ENCODE measurements around the gene TMEM184B. TPM values are rescaled to one million over a fixed set of nuclear protein-coding genes. Genes with fewer than 3 reads are reported as not detected.
"Not testable (repeated sequence)": the region's sequence is repeated elsewhere in the genome, so short reads cannot be mapped to it uniquely, and the experiment has no call there.

TMEM184B gene
- total RNA-seq, 1 experiment from 2014 or later: 54.2 TPM

DNA sequence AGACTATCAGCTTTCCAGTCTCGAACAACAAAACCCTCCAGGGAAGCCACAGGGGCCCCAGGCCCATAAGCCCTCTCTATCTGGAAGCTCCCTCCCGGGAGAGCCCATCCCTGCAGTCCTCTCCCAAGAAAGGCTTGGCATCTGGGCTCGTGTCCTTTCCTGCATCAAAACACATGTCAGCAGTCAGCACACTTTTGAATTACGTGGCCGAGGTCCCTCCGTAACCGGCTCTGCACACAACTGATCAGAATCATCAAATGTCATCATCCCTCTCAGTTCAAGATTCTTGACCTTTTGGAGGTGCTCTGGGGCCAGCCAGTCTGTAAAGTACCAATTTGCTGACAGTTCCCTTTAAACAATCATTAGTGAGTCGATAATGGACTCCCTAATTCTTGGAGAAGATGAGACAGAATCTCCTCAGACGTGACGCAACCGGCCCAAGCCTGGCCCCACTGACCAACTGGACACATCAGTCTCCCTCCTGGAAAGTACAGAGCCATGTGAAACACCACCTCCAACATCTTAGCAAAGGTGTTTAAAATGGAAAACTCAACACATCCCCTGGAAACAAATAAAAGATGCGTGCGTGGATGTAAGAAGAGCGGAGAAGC lies 37.5 kb downstream of the TMEM184B start:
- in situ Hi-C loops (cut with HindIII; ENCODE audit: low pct_unique_long_range_greater_than_20kb, low sequenced_read_pairs) (no loop called here), intact Hi-C loops (cut with micrococcal nuclease; ENCODE audit: unreplicated experiment) (no loop called here)
- Histone ChIP-seq H3K36me3 (ENCODE audit: control insufficient read depth, insufficient read depth, low read length) (no peaks in the 10 kb centered on the region), H3K4me1 (ENCODE audit: control insufficient read depth, insufficient read depth, low read length) (no peaks in the 10 kb centered on the region), H3K27ac (ENCODE audit: low read length) (no peak overlapping the region), H3K9me3 (ENCODE audit: control insufficient read depth, insufficient read depth, low read depth, low read length) (no peaks in the 10 kb centered on the region), H3K27me3 (ENCODE audit: control insufficient read depth, insufficient read depth, low read length) (no peaks in the 10 kb centered on the region), H3K4me3 (ENCODE audit: low read depth in 2 of 2, low read length in 2 of 2) (no peak overlapping the region)
- no TSS peak for BruUV-seq (replicated peaks)
- ATAC-seq (no peak), DNase-seq (ENCODE audit: low read depth, low spot score) (no peak)
- ChIA-PET POLR2A (no interaction called here), CTCF (no interaction called here)
- TF ChIP-seq, protein P1, sequence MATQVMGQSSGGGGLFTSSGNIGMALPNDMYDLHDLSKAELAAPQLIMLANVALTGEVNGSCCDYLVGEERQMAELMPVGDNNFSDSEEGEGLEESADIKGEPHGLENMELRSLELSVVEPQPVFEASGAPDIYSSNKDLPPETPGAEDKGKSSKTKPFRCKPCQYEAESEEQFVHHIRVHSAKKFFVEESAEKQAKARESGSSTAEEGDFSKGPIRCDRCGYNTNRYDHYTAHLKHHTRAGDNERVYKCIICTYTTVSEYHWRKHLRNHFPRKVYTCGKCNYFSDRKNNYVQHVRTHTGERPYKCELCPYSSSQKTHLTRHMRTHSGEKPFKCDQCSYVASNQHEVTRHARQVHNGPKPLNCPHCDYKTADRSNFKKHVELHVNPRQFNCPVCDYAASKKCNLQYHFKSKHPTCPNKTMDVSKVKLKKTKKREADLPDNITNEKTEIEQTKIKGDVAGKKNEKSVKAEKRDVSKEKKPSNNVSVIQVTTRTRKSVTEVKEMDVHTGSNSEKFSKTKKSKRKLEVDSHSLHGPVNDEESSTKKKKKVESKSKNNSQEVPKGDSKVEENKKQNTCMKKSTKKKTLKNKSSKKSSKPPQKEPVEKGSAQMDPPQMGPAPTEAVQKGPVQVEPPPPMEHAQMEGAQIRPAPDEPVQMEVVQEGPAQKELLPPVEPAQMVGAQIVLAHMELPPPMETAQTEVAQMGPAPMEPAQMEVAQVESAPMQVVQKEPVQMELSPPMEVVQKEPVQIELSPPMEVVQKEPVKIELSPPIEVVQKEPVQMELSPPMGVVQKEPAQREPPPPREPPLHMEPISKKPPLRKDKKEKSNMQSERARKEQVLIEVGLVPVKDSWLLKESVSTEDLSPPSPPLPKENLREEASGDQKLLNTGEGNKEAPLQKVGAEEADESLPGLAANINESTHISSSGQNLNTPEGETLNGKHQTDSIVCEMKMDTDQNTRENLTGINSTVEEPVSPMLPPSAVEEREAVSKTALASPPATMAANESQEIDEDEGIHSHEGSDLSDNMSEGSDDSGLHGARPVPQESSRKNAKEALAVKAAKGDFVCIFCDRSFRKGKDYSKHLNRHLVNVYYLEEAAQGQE (IDR thresholded peaks at IDR 0.05; ENCODE audit: insufficient read depth in 1 of 2, low read depth in 2 of 2, low read length in 1 of 2): no peak

DNA sequence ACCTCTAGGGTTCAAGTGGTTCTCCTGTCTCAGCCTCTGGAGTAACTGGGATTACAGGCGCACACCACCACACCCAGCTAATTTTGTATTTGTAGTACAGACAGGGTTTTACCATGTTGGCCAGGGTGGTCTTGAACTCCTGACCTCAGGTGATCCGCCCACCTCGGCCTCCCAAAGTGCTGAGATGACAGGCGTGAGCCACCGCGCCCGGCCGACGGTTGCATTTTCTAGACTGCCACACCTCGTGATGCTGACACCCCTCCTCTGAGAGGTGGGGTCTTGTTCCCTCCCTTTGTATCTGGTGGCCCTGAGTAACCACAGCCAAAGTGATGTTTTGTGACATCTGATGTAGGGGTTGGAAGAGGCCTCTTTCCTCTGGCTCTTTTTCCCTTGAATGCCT lies 39.0 kb downstream of the TMEM184B start:
- H3K27me3 ChIP-seq (ENCODE audit: control insufficient read depth, insufficient read depth, low read length); POLR2A ChIA-PET; H3K9me3 ChIP-seq (ENCODE audit: control insufficient read depth, insufficient read depth, low read depth, low read length); BruUV-seq (replicated peaks); ATAC-seq; H3K27ac ChIP-seq (ENCODE audit: low read length); intact Hi-C loops (cut with micrococcal nuclease; ENCODE audit: unreplicated experiment); CTCF ChIA-PET; H3K36me3 ChIP-seq (ENCODE audit: control insufficient read depth, insufficient read depth, low read length); DNase-seq (ENCODE audit: low read depth, low spot score); in situ Hi-C loops (cut with HindIII; ENCODE audit: low pct_unique_long_range_greater_than_20kb, low sequenced_read_pairs); H3K4me3 ChIP-seq (ENCODE audit: low read depth in 2 of 2, low read length in 2 of 2); H3K4me1 ChIP-seq (ENCODE audit: control insufficient read depth, insufficient read depth, low read length): not testable (repeated sequence)

DNA sequence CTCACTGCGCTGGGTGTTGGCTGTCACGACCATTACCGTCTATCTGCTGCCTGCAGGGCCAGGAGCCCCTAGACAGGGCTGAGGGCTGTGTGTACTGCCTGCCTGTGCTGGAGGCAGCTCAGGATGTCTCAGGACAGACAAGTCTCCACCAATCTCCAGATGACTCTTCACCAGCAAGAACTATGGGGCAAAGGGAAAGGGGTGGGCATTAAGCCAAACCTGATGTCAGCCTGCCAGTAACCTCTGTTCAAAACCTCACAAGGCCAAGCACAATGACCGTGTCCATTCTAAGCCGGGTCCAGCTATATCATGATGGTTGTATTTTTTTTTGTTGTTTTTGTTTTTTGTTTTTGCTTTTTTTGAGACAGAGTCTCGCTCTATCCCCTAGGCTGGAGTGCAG lies 39.4 kb downstream of the TMEM184B start:
- Histone ChIP-seq H3K36me3 (ENCODE audit: control insufficient read depth, insufficient read depth, low read length) (no peaks in the 10 kb centered on the region), H3K4me1 (ENCODE audit: control insufficient read depth, insufficient read depth, low read length) (peaks cover 9% of the 10 kb centered on the region), H3K27me3 (ENCODE audit: control insufficient read depth, insufficient read depth, low read length) (no peaks in the 10 kb centered on the region), H3K27ac (ENCODE audit: low read length) (no peak overlapping the region), H3K4me3 (ENCODE audit: low read depth in 2 of 2, low read length in 2 of 2) (no peak overlapping the region), H3K9me3 (ENCODE audit: control insufficient read depth, insufficient read depth, low read depth, low read length) (no peaks in the 10 kb centered on the region)
- BruUV-seq (replicated peaks): no TSS peak
- no peak for TF ChIP-seq POLR2AphosphoS5 (IDR thresholded peaks at IDR 0.05; ENCODE audit: low read depth, low read length)
- TF ChIP-seq, protein P1 (IDR thresholded peaks at IDR 0.05; ENCODE audit: insufficient read depth in 1 of 2, low read depth in 2 of 2, low read length in 1 of 2): no peak
- no peak for ATAC-seq
- CTCF ChIA-PET: no interaction called here
- POLR2A ChIA-PET: no interaction called here
- intact Hi-C loops (cut with micrococcal nuclease; ENCODE audit: unreplicated experiment) (no loop called here), in situ Hi-C loops (cut with HindIII; ENCODE audit: low pct_unique_long_range_greater_than_20kb, low sequenced_read_pairs) (no loop called here)
- DNase-seq (ENCODE audit: low read depth, low spot score): no peak

All from Panc1 (cell line).